COLO668 (cell line): Measurements from ENCODE around the gene S100A4.
"Not testable (repeated sequence)": the region's sequence is repeated elsewhere in the genome, so short reads cannot be mapped to it uniquely, and the experiment has no call there.

Experiments used
- DNase-seq: peaks from one replicate; lab custom pipeline; 2025; ENCODE audit not compliant: unreplicated experiment; lab: John Stamatoyannopoulos, UW

Gene S100A4

DNA sequence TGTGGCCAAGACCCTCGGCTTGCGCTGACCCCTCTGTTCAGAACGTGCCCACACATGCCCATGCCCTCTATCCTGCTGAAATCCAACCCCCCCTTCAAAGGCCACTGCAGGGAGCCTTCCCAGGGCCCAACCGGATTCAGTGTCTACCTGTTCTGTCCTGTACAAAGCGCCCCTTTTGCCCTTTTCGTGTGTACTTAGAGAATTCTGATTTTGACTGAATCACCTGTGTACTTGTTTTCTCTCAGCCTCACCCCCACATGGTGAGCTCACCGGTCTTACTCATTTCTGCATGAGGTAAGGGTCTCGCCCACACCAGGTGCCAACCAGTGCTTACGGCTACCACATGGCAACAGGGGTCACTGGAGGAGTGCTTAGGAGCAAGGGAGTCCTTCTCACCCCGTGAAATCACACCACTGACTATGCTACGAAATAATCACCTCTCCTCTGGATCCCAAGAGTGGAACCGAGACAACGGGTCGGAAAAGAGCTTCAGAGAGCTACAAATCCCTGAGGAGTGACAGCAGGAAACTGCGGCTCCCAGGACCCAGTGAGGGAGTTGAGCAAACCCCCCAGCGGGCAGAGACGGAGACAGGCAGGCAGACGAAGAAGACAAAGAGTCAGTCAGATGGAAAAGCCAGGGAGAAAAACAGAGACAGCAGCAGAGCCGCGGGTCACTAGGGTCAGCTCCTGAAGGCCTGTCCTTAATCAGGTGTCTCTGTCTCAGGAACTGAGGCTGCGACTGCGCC lies 22.2 kb upstream of the S100A4 start:
- peak; percentile 35 for DNase-seq

DNA sequence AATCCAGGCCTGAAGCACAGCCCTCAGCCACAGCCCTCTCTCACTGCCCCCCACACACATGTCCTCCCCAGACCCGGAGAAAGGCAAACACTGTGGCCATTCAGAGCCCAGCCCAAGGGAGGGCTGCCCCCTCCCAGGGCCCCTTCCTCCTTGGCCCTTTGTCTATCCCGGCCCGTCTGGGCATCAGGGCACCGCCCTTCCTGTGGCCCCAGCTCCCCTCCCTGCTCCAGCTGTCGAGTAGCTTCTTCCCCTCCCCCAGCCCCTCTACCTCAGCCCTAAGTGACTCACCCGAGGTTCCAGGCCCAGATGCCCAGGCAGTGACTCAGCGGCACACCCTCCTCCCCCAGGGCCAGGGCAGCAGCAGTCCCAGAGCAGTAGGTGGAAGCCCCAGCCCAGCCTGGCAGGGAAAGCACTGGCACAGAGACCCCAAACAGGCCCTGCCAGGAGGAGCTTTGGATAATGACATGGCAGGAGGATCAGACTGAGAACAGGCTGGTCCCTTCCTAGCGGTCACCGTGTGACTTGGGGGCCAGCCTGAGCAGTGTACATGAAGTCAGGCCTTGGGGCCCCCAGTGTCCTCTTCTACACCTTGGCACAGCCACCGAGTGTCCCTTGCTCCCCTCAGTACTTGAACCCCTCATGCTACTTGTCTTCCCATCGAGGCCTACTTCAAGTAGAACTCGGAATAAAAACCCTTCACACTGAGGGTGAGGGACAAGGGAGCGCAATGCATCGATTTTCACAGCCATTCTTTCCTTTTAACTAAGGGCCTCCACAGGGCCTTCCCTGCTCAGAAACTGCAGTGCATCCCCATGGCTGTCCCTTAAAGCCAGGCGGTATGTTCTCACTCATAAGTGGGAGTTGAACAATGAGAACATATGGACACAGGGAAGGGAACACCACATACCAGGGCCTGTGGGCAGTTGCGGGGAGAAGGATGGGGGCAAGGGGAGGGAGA lies 21.1 kb upstream of the S100A4 start:
- peak; percentile 98 for DNase-seq

DNA sequence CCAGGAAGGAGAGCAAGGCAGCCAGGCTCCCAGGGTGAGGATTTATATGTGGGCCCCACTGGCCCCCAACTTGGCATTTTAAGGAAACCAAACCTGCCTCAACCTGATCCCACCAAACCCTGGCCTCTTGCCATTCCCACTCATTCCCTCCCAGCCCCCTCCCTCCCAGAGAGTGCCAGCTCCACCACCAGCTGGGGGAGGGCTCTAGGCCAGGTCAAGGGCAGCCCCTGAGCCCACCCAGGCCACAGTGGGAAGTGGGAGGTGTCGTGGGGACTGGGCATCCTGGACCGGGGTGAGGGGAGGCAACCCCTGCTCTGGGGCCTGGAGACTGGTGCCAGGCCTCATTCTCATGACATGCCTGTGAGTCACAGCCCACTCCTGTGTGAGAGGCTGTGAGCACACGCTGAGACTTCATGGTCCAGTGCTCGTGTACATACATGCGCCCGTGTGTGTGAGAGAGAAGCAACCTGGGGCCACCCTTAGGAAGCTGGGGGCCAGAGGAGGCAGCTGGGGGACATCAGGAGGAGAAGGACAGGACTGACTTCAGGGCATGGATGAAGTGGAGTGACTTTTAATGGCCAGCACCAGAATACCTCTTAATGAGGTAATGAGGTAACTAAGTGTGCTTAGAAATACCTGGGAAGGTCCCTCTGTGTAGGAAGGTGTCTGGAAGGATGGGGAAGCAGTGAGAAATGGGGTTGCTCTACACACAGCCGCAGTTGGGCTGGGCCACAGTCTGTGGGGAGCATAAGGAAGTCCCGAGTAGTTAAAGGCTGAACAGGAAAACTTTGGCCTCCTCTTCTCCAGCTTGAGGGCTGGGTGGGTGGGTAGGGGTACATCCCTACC lies 20.1 kb upstream of the S100A4 start, which contains the start of gene S100A2:
TSS of gene S100A2 (minus strand) at position 316 of the 846 bp plus-strand sequence. CDS start 1,967 bp downstream, outside the sequence.
- DNase-seq = peak; percentile 91

DNA sequence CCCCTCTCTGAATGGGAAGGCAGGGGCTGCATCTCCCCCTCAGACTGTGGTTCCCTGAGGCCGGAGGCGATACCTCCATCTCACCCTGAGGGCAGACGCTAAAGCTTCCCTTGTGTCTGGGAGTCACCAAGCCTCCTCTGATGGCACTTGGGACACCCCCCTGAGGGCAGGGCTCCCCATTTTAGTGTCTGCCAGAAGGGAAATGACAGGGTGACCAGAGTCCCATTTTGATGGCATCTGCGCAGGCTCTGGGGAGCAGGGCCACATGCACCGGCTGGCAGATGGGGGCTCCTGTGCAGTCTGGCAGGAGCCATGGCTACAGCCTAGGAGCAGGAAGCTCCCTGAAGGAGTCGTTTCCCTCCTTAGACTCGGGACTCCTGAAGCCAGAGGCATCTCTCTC lies 18.4 kb upstream of the S100A4 start:
- no peak for DNase-seq

DNA sequence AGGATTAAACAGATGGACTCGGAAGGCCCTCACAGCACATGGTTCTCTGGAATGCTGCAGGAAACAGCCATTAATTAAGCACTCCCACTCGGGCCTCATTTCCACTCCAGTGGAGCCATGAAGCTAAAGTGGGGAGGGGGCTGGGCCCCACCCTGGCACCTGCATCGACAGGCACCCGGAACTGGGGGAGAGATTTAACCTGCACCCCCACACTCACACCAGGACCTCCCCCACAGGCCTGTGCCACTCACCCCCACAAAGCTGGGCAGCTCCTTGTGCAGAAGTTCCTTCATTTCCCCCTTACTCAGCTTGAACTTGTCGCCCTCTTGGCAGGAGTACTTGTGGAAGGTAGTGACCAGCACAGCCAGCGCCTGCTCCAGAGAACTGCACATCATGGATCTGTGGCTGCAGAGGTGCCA lies 17.9 kb upstream of the S100A4 start:
- DNase-seq = no peak

DNA sequence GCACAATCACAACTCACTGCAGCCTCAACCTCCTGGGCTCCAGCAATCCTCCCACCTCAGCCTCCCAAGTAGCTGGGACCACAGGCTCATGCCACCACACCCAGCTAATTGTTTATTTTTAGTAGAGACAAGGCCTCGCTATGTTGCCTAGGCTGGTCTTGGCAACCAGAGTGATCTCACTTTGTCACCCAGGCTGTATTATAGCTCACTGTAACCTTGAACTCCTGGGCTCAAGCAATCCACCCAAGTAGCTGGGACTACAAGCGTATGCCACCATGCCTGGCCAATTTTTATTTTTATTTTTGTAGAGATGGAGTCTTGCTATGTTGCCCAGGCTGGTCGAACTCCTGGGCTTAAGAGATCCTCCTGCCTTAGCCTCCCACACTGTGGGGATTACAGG lies 16.4 kb upstream of the S100A4 start:
- DNase-seq = not testable (repeated sequence)

DNA sequence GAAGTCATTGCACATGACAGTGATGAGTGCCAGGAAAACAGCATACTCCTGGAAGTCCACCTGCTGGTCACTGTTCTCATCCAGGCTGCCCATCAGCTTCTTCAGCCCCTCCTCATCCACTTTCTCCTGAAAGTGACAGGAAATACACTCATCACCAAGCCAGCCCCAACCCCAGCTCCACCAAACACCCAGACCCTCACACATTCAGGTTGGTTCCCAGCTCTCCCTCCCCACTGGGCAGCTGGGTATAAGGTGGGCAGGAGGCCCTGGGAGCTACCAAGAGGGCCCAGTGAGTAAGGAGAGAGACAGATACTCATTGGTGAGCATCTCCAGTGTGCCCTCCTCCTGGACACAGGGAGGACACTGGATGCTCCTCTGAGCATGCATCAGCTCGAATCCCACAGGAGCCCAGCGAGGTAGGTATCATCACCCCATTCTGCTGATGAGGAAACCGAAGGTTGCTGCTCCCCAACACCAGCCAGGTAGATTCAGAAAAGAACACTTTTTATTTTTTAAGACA lies 15.9 kb upstream of the S100A4 start:
- DNase-seq = no peak

DNA sequence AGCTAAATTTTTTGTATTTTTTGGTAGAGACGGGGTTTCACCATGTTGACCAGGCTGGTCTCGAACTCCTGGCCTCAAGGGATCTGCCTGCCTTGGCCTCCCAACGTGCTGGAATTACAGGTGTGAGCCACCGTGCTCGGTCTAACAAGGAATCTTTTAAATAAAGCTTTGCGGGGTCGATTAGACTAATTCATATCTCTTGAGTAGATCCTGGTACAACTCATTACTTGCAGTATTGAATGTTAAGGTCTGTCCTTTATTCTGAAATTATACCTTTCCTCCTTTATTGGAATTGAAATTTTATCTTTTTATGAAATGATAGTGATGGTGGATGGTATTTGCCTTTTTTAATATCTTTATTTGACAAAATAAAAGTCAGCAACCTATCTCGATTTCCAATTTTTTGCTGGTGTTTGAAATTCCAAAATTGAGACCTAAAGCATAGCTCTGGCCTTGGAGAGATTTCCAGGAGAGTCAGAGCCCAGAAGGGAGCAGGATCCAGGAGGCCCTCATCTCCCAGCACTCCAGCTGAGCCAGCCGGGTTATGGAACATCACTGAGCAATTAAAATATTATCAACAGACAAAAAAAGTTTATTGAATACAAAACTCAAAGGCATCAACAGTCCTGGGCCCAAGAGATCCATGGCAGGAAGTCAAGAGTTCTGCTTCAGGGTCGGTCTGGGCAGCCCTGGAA lies 15.3 kb upstream of the S100A4 start:
- DNase-seq = no peak

DNA sequence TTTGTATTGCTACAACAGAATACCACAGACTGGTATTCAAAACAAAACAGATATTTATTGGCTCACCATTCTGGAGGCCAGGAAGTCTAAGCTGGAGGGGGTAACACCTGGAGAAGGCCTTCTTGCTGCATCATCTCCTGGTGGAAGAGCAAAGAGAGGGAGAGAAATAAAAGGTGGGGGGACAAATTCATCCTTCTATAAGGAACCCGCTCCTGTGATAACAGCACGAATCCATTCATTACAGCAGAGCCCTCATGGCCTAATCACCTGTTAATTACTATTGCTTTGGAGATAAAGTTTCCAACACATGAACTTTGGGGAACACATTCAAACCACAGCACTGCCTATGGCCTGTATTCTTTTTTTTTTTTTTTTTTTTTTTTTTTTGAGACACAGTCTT lies 14.6 kb upstream of the S100A4 start:
- DNase-seq = no peak

DNA sequence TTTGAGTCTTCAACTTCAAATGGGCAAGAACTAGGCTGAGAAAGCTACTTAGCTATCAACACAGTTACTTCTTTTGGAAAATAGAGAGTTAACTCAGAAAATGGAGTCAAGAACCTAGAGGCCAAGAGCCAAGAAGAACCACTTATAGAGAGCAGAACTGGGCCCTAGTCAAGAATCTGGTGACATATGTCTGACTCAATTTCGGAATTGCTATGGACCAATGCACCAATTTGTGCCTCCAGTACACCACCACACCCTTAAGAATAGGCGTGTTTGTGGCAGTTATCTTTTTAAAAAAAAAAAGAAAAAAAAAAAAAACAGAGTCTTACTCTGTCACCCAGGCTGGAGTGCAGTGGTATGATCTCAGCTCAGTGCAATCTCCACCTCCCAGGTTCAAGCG lies 12.3 kb upstream of the S100A4 start:
- no peak for DNase-seq

DNA sequence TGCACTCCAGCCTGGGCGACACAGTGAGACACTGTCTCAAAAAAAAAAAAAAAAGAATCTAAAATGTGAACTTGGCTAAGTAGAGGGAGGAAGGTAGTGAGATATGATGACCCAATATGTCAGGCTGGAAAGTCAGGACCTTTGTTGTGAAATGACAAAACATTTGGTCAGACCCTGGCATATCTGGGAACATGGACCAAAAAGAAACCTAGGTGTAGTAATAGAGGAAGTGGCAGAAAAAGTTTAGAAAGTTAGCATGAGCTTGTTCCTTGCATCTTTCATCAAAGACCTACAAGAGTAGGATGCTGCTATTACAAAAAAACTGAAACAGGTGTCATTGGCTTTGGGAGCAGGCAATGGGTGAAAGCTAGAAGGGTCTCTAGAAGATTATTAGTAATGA lies 10.7 kb upstream of the S100A4 start:
- no peak for DNase-seq

DNA sequence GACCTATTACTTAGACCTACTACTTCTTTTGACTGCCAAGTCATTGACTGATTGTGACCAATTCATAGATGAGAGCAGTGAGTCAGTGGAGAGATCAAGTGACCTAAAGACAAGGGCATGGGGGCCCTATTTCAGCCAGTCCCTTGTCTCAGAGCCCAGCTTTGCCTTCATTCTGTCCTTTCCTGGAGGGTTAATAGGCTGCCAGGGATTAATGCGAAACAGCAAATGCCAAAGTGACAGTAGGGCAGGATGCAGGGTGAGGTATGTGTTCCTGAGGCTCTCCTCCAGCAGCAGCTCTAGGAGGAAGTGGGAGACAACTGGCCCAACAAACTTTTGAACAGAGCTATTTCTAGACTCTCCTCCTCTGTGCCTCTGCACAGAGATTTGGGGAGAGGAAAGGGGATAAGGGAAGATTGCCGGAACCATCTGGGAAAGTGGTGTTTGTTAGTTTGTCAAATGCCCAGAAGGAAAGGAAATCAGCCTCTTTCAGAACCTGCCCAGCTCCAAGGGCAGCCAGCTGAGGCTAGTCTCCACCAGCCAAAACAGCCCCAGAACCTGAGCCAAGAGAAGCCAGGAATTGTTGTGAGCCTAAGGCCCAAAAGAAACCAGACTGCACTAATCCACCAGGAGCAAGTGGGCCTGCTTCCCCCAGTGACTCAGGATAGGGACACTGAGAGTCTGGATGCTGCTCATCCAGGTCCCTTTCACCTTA lies 8.4 kb upstream of the S100A4 start:
- DNase-seq = no peak

DNA sequence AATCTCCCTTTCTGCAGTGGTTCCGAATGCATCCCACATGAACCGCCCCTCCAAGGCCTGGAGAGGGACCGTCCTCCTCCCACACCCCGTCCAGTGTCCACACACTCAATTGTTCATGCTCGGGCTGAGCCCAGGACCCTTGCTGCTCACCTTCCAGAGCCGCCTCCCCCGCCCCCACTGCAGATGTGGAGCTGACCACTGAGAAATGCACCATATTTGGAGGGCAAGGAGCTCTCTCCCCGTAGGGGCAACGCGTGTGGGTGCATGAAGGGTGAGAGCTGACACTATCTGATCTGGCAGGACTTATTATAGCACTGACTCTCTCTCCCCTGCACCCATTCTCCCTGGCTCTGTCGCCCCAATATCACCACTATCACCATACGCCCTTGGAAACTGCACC lies 7.5 kb upstream of the S100A4 start:
- no peak for DNase-seq

DNA sequence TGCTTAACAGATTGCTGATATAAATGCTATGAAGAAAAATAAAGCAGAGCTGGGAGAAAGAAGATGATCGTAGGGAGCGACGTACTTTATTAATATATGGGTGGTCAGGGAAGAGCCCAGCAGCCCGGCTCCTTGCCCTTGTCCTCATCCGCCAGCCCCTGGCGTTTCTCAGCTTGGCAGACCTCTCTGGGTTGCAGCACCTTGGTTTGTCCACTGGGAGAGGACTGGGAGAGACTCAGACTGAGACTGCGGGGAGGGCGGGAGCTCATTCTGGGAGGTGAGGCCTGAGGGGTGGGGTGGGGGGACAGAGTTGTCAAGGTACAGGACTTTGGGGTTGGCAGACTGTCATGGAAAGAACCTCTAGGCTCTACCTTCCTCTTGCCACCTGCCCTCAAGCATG lies 6.7 kb upstream of the S100A4 start:
- DNase-seq = no peak

DNA sequence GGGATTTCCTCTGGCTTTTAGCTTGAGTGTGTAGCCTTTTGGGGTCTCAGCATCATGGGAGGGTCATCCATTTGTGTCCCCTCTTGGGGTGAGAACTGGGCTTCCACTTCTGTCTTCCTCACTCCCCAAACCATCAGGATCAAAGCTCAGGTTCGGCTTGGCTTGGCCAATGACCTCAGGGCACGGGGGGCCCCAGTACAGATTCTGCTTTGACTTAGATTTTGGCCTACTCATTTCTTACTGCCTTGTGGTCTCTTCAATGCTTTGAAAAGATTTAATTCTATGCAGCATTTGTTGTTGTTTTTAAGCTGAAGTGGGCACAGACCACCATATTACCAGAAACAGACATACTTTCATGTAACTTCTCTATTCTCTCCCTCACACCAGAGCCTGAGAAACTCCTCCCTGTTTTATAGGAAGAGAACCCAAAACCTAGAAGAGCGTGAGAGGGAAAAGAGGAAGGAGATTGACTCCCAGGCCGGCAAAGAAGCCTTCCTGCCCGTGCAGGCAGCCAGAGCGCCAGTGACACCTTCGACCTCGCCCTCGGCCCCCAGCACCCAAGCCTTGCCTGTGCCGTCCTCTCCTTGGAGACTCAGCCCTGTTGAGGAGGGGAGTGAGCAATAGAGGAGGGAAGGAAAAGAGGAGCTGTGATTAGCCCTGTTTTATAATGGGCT lies 5.4 kb upstream of the S100A4 start:
- no peak for DNase-seq

DNA sequence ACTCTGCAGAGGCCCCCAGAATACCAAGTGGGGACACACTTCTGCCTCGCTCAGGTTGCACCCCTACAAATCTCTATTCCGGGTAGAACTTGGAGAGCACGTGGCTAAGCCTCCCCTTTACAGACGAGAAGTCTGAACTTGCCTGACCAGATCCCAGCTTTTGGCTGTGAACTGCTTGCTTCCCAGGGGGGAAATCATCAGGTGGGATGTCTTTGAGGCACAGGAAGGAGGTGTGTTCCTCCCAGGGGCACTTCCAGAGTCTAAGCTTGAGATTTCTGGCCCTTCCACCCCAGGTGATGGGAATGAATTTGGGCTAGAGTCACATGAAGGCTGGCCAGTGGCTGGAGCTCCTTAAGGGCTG lies 4.8 kb upstream of the S100A4 start:
- DNase-seq = no peak

DNA sequence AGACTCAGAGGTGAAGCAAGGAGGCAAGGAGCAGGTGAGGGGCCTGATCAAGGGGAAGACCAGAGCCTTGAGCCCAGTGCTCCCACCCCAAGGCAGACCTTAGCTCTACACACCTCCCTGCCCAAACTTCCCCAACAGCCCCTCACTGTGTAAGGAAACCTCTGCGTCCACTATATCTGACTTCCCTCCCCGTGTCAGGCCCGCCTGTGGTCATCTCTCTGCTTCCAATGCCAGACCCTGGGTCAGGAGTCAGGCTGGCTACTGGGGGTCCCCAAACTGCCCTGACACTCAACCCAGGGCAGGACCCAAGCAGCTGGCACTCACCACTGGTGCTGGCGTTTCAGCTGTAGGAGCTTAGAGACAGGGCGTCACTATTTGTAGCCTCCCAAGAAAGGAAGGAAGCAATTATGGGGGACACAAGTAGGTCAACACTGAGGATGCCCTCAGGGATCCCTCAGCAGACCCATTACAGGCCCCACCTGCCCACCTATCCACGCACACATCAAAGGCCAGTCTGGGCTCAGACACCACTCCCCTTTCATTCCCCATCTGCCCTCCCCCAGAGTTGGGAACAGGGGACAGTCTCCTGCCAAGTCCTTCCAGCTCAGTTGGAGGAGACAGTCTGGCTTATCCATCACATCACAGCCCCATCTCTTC lies 4.3 kb upstream of the S100A4 start:
- no peak for DNase-seq
